AG04449 (cell line): ENCODE measurements around the gene STAMBPL1.

Source experiments
- CTCF ChIA-PET: fragments of 350-600 bp; formaldehyde crosslinking; extraction: SDS; loops from one replicate; lab custom pipeline; 2021; ENCODE audit warnings: antibody characterized with exemption; lab: Yijun Ruan, JAX
- POLR2A ChIA-PET: fragments of 400-600, 350-600 bp; formaldehyde crosslinking; extraction: SDS; loops from one replicate; lab custom pipeline; 2020; ENCODE audit warnings: antibody characterized with exemption, inconsistent platforms; lab: Yijun Ruan, JAX
- DNase-seq: peaks from one replicate; pipeline ENCODE4 v3.0.0-alpha.2; 2010; ENCODE audit warnings: low read depth, low spot score
- H3K4me3 ChIP-seq: 2 replicates; pipeline ENCODE4 v1.5.1; 2011; ENCODE audit warnings: low read depth, mild to moderate bottlenecking, control low read depth, low read length
- CTCF ChIP-seq: IDR thresholded peaks from one replicate; pipeline ENCODE4 v1.5.1; 2011; ENCODE audit warnings: mild to moderate bottlenecking, moderate library complexity, low read length, control low read depth, inconsistent platforms; ENCODE audit not compliant: insufficient read depth; ENCODE audit errors: missing control alignments

The STAMBPL1 gene

GRCh38 chr10:88953662-88954061 lies 73.6 kb downstream of the STAMBPL1 start:
- POLR2A ChIA-PET: interaction anchor here (0.7 kb wide), 1 partner anchor 13 kb away, joined by 3 read pairs; no protein-coding TSS in a partner anchor
- H3K4me3 ChIP-seq: no peak overlapping the region
- no peak for TF ChIP-seq CTCF
- CTCF ChIA-PET: interaction anchor here (0.9 to 2.6 kb wide), 7 partner anchors 10 to 261 kb away, joined by 3 to 9 read pairs (median 3); no protein-coding TSS in a partner anchor
- no peak for DNase-seq

DNA sequence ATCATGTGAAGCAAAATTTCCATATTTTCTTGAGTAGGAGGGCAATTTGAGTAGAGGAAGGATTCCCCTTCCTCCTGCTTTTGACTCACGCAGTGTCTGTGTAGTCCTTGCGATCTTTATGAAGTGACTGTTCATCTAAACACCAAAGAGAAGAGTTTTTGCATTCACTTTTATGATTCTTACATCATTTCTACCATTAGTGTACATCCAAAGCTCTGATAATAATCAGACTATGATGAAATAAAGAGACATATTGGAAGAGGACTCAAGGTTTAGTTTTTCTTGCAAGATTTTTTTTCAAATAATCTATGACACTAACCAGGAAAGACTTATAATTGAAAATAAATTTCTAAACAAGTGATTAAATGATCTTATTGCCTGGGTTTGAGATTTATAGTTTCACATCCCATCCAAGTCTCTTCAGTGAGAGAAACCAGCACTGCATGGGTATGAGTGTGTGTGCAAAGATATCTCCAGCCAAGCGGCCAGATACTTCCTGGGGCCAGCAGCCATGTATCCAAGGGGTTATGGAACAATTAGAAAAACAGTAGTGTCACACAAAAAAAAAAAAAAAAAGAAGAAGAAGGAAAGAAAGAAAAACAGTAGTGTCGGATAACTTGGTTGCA lies 74.5 kb downstream of the STAMBPL1 start:
- no peak overlapping the region for H3K4me3 ChIP-seq
- no peak for DNase-seq
- CTCF ChIA-PET: interaction anchor here (0.9 to 2.6 kb wide), 4 partner anchors 9 to 119 kb away, joined by 3 to 9 read pairs (median 4); no protein-coding TSS in a partner anchor
- POLR2A ChIA-PET: interaction anchor here (0.7 kb wide), 1 partner anchor 12 kb away, joined by 3 read pairs; no protein-coding TSS in a partner anchor
- TF ChIP-seq CTCF: no peak

DNA sequence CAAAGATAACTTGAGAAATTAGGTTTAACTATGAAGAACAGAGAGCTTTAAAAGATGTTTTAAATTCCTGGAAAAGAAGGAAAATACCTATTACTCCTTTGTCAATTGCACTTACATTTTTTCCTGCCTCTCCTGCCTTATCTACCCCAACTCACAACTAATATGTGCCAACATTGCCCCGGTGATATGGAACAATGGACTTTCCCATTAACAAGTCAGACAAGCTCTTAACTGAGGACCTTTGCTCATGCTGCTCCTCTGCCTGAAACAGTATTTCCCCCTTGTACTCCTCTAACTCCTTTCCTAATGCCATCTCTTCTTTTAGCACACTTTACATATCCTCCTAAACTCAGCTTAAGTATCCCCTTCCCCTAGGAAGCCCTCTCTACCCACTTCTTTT lies 77.3 kb downstream of the STAMBPL1 start:
- no peak for DNase-seq
- POLR2A ChIA-PET: no interaction called here
- no peak overlapping the region for H3K4me3 ChIP-seq
- TF ChIP-seq CTCF: no peak
- CTCF ChIA-PET: interaction anchor here (1.0 to 2.2 kb wide), 9 partner anchors 9 to 122 kb away, joined by 4 to 6 read pairs (median 4); partner anchors contain the start of gene FAS

DNA sequence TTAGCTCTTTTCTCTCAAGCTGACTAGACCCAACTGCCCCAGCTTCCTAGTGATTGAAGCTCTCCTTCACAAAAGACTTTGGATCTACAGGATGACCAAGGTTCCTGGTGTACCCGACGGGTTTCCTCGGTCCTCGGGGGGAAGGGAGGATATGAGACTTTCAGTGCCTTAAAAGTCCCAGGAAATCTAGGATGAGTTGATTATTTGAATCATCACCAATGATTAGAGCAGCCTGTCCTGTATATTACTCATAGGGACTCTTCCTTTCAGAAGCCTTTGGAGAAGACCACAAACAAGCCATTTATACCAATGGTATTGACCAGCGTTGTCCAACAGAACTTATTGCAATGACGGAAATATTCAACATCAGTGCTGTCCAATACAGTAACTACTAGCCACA lies 78.7 kb downstream of the STAMBPL1 start:
- H3K4me3 ChIP-seq: no peak overlapping the region
- CTCF ChIA-PET: interaction anchor here (1.8 to 1.9 kb wide), 3 partner anchors 16 to 29 kb away, joined by 4 to 9 read pairs (median 4); no protein-coding TSS in a partner anchor
- POLR2A ChIA-PET: no interaction called here
- TF ChIP-seq CTCF: no peak
- DNase-seq: no peak

DNA sequence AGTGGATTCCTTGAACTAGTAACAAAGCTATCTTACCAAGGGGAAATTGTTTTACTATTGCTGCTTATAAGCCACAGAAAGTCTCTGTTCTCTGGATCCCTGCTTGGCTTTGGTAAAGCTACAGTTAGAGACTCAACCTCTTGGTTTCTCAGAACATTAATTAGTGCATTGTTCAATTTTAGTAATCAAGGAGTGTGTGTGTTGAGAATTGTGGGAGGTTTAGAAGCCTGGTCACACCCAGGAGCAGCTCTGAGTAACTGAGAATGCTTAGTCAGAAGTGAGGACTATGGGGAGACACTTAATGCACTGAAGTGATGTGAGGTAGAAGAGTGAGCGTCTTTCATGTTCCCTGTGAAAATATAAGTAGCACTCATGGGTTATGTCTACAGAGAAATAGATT lies 80.8 kb downstream of the STAMBPL1 start:
- ChIA-PET POLR2A (no interaction called here), CTCF (interaction anchor here (0.9 to 1.9 kb wide), 4 partner anchors 11 to 26 kb away, joined by 3 to 9 read pairs (median 4); no protein-coding TSS in a partner anchor)
- no peak for DNase-seq
- TF ChIP-seq CTCF: no peak
- H3K4me3 ChIP-seq: no peak overlapping the region

DNA sequence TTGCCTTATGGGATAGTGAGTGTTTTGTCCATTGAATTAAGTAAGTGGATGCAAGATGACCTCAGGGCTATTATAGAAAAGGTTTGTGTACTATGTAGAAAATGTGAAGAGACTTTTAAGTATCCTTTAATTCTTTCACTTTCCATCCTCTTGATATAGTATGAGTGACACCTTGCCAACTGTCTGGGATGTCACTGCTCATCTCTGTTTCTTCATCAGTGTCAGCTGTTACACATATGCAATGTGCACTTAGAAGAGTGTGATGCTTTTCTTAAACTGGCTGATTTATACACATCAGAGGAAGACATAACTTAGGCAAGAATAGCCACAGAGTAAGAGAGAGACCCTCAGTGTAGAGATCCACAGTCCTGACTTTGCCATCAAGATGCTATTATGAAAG lies 81.2 kb downstream of the STAMBPL1 start:
- no peak overlapping the region for H3K4me3 ChIP-seq
- POLR2A ChIA-PET: no interaction called here
- CTCF ChIA-PET: interaction anchor here (1.9 kb wide), 1 partner anchor 25 kb away, joined by 4 read pairs; no protein-coding TSS in a partner anchor
- no peak for TF ChIP-seq CTCF
- no peak for DNase-seq
